Keratinocyte (primary cell): ENCODE results near the gene KCNQ1OT1. TPM values are rescaled to one million over a fixed set of nuclear protein-coding genes. Genes with fewer than 3 reads are reported as not detected.
A peak's percentile ranks its signal among the peaks of the same experiment; 100 is the strongest.

Source experiments
- DNase-seq: peaks from one replicate; pipeline ENCODE4 v3.0.0-alpha.2; 2011; ENCODE audit warnings: low read depth, missing footprints, low spot score
- FAIRE-seq: peaks from 2 replicates; lab custom pipeline; 2011; peaks lifted over from hg19 to GRCh38; lab: Jason Lieb, UNC
- H2AFZ ChIP-seq: 2 replicates; pipeline ENCODE4 v1.6.0; 2012; ENCODE audit warnings: low read length, control low read depth, inconsistent platforms; ENCODE audit not compliant: control insufficient read depth
- H3K27ac ChIP-seq: 2 replicates; pipeline ENCODE4 v1.5.1; 2011; ENCODE audit warnings: low read length; ENCODE audit not compliant: control insufficient read depth, insufficient read depth
- H3K27me3 ChIP-seq: 3 replicates; pipeline ENCODE4 v1.6.0; 2011; ENCODE audit warnings: low read length; ENCODE audit not compliant: control insufficient read depth, insufficient read depth; ENCODE audit errors: extremely low read depth
- H3K36me3 ChIP-seq, 2 experiments: 2 replicates in 1 of 2; 3 replicates in 1 of 2; pipeline ENCODE4 v1.5.1; 2011; ENCODE audit warnings: low read length in 2 of 2, mild to moderate bottlenecking in 1 of 2; ENCODE audit not compliant: control insufficient read depth in 2 of 2, insufficient read depth in 2 of 2; ENCODE audit errors: extremely low read depth in 1 of 2
- H3K4me1 ChIP-seq: 3 replicates; pipeline ENCODE4 v1.5.1; 2011; ENCODE audit warnings: low read length; ENCODE audit not compliant: control insufficient read depth, insufficient read depth; ENCODE audit errors: extremely low read depth
- H3K4me2 ChIP-seq: 3 replicates; pipeline ENCODE4 v1.6.0; 2011; ENCODE audit warnings: low read depth, low read length; ENCODE audit not compliant: control insufficient read depth, insufficient read depth; ENCODE audit errors: extremely low read depth
- H3K4me3 ChIP-seq, 3 experiments: fragments of 200-600 bp in 1 of 3; sonication (generic) in 1 of 3; 2 replicates in 2 of 3; 3 replicates in 1 of 3; pipeline ENCODE4 v1.5.1; 2011 to 2016; ENCODE audit warnings: low read length in 3 of 3, mild to moderate bottlenecking in 3 of 3, control low read depth in 2 of 3, inconsistent platforms in 1 of 3, low read depth in 1 of 3, mixed read lengths in 1 of 3, mixed run types in 1 of 3, moderate library complexity in 1 of 3; ENCODE audit not compliant: control insufficient read depth in 2 of 3, insufficient read depth in 2 of 3; ENCODE audit errors: extremely low read depth in 1 of 3
- H3K79me2 ChIP-seq: 2 replicates; pipeline ENCODE4 v1.6.0; 2012; ENCODE audit warnings: low read length; ENCODE audit not compliant: control insufficient read depth, insufficient read depth
- H3K9ac ChIP-seq: 3 replicates; pipeline ENCODE4 v1.6.0; 2011; ENCODE audit warnings: low read length; ENCODE audit not compliant: control insufficient read depth, insufficient read depth; ENCODE audit errors: extremely low read depth
- H3K9me1 ChIP-seq: 3 replicates; pipeline ENCODE4 v1.6.0; 2011; ENCODE audit warnings: low read length; ENCODE audit not compliant: control insufficient read depth, insufficient read depth; ENCODE audit errors: extremely low read depth
- H3K9me3 ChIP-seq: 2 replicates; pipeline ENCODE4 v1.5.1; 2012; ENCODE audit warnings: low read depth, low read length; ENCODE audit not compliant: control insufficient read depth
- H4K20me1 ChIP-seq: 3 replicates; pipeline ENCODE4 v1.6.0; 2011; ENCODE audit warnings: low read length; ENCODE audit not compliant: control insufficient read depth, insufficient read depth; ENCODE audit errors: extremely low read depth
- CTCF ChIP-seq, 3 experiments: IDR thresholded peaks in 1 of 3; conservative IDR thresholded peaks in 1 of 3; optimal IDR thresholded peaks in 1 of 3; 2 replicates in 2 of 3; 3 replicates in 1 of 3; pipeline versions ENCODE3 to v1.5.1; 2011; ENCODE audit warnings: low read length in 3 of 3, mild to moderate bottlenecking in 3 of 3, moderate library complexity in 2 of 3, control low read depth in 1 of 3, inconsistent platforms in 1 of 3; ENCODE audit not compliant: insufficient read depth in 2 of 3; ENCODE audit errors: extremely low read depth in 1 of 3
- EZH2 ChIP-seq: IDR thresholded peaks from one replicate; pipeline ENCODE4 v1.6.1; 2012; ENCODE audit warnings: inconsistent platforms, mild to moderate bottlenecking, low read length, moderate library complexity
- dilution Hi-C: fragments of 300-500 bp; cut with MboI; formaldehyde crosslinking; loops from one replicate; pipeline ENCODE4 v1.7.0; 2020; ENCODE audit warnings: low sequenced_read_pairs; ENCODE audit not compliant: extremely low pct_ligation_motif_present
- polyA minus RNA-seq, 3 experiments: library from RNA; depleted of rRNA, polyadenylated mRNA; stranded (reverse); fragments of >200 nt; gene quantifications; 1 replicate in 1 of 3; 2 replicates in 1 of 3; 3 replicates in 1 of 3; pipeline ENCODE4 v1.2.3, GENCODE V29; 2011
- polyA plus RNA-seq, 5 experiments: library from polyadenylated mRNA; depleted of rRNA in 3 of 5; stranded (reverse) in 3 of 5; stranded (forward) in 1 of 5; unstranded in 1 of 5; fragments of >200 nt; gene quantifications; 1 replicate in 1 of 5; 2 replicates in 3 of 5; 3 replicates in 1 of 5; pipeline versions ENCODE4 v1.2.1 to v1.2.3, GENCODE V29; 2011 to 2012; ENCODE audit warnings: missing spikeins in 2 of 5, low read depth in 1 of 5, low replicate concordance in 1 of 5

The KCNQ1OT1 gene
- 0.01 to 0.07 TPM (median 0.06 TPM) in 3 replicates for polyA plus RNA-seq
- 0.41 TPM for polyA plus RNA-seq (2011; ENCODE audit: low read depth)
- under 0.01 TPM in 1 of 2 replicates, not detected in the other for polyA plus RNA-seq (2011; cell fraction: cytosol; rRNA removed)
- polyA plus RNA-seq (2011; cell fraction: nucleus; rRNA removed) = 0.29 and 0.35 TPM in 2 replicates
- 0.02 and 0.23 TPM in 2 replicates for polyA plus RNA-seq (2012; ENCODE audit: low replicate concordance)
- 0.59 to 1.4 TPM (median 1.1 TPM) in 3 replicates for polyA minus RNA-seq
- polyA minus RNA-seq (2011; cell fraction: cytosol; rRNA and poly(A)+ RNA removed) = under 0.01 TPM
- 1.1 and 2.1 TPM in 2 replicates for polyA minus RNA-seq (2011; cell fraction: nucleus; rRNA and poly(A)+ RNA removed)

DNA sequence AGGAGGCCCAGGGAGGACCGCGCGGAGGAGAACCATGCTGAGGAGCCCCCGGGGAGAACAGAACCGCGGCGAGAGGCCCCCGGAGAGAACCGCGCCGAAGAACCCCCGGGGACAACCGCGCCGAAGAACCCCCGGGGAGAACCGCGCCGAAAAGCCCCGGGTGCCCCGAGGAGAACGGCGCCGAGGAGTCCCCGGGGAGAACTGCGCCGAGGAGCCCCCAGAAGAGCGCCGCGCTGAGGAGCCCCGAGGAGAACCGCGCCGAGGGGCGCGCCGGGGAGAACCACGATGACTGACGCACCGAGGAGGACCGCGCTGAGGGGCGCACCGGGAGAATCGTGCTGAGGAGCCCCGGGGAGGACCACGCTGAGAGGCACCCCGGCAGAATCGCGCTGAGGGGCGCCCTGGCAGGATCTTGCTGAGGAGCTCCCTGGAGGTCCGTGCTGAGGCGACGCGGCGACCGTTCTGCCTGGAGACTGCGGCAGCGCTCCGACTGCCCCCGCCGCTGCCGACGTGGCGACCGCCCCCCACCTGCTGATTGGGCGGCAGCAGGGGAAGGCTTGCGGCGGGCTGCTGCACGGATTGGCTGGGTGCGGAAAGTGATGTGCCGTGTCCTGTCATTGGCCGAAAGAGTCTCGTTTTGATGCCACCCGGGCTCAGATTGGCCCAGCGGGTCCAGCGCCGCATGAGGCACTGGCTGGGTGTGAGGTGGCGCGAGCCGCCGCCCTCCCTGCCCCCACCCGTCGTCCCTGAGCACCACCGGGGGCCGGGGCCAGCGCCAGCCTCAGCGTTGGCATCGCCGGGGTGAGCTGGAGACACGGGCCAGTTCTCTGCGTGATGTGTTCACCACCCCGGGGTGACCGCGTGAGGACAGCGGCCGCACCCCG lies at the start of gene KCNQ1OT1:
Gene KCNQ1OT1 (minus strand): TSS at position 464 of the 884 bp plus-strand sequence.
- Histone ChIP-seq H3K9ac (peak within 1 kb of the TSS; percentile 80), H3K4me3 (peak within 1 kb of the TSS; percentile 48 to 77 (median 59)), H3K9me1 (no peaks in the 10 kb centered on the region), H3K36me3 (no peaks in the 10 kb centered on the region), H3K4me1 (peaks cover 7% of the 10 kb centered on the region), H3K27ac (peak within 1 kb of the TSS; percentile 52), H3K79me2 (peaks cover 26% of the 10 kb centered on the region), H3K4me2 (peak within 1 kb of the TSS; percentile 65), H2AFZ (peak within 1 kb of the TSS; percentile 38), H3K27me3 (peaks cover 2% of the 10 kb centered on the region), H4K20me1 (no peaks in the 10 kb centered on the region), H3K9me3 (no peaks in the 10 kb centered on the region)
- dilution Hi-C loops = no loop called here
- DNase-seq (peak; percentile 49), FAIRE-seq (no peak)
- no peak for TF ChIP-seq CTCF (optimal IDR thresholded peaks at IDR 0.05 in 1 of 3, IDR thresholded peaks at IDR 0.05 in 1 of 3, conservative IDR thresholded peaks at IDR 0.05 in 1 of 3; ENCODE audit: extremely low read depth in 1 of 3, insufficient read depth in 2 of 3, low read length in 3 of 3)
- no peak for TF ChIP-seq EZH2

DNA sequence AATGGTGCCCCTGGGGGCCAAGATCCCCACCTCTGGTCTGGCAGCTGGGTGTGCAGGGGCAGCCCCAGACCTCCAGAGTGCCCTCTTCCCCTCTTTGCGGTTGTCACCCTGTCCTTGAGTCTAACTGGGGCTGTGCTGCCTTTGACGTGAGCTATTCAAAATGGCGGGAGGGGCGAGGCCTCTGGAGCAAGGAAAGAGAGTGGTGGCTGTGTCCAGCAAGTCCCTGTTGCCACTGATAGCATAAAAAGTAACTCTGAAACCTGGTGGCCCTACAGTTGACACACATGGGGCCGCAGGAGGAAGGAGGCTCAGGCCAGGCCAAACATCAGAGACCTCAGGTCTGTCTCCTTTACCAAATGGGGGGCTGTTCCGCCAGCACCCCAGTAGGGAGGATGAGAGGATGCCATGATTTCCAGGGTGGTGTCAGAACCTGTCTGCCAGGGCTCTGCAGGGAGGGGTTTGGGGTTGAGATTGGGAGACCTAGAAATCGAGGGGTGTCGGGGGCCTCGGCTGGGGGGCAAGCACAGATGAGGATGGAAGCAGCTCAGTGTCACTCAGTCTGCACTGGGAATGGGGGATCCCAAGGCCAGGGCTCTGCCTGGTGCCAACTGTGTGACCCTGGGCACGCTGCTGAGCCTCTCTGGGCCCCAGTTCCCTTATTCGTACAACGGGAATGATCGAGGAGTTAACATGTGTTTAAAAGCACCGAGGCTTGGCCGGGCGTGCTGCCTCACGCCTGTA lies 49.2 kb upstream of the KCNQ1OT1 start:
- no peak for TF ChIP-seq CTCF (optimal IDR thresholded peaks at IDR 0.05 in 1 of 3, IDR thresholded peaks at IDR 0.05 in 1 of 3, conservative IDR thresholded peaks at IDR 0.05 in 1 of 3; ENCODE audit: extremely low read depth in 1 of 3, insufficient read depth in 2 of 3, low read length in 3 of 3)
- no peak for TF ChIP-seq EZH2
- Histone ChIP-seq H3K4me1 (no peaks in the 10 kb centered on the region), H3K9ac (no peak overlapping the region), H3K36me3 (no peaks in the 10 kb centered on the region), H3K9me3 (no peaks in the 10 kb centered on the region), H3K4me3 (no peak overlapping the region), H3K79me2 (no peaks in the 10 kb centered on the region), H4K20me1 (no peaks in the 10 kb centered on the region), H2AFZ (no peak overlapping the region), H3K9me1 (no peaks in the 10 kb centered on the region), H3K27ac (no peak overlapping the region), H3K4me2 (no peak overlapping the region), H3K27me3 (peaks cover 38% of the 10 kb centered on the region)
- DNase-seq = no peak
- no peak for FAIRE-seq
- dilution Hi-C loops = no loop called here
